T-helper 2 cell treated with Interferon-gamma antibody and Interleukin-4, amounts not matched to agents 100 ng/mL and 5 ng/mL, for 36 hours (primary cell): ENCODE measurements around the gene CSF1. TPM values are rescaled to one million over a fixed set of nuclear protein-coding genes. Genes with fewer than 3 reads are reported as not detected.

Experiments used
- intact Hi-C: fragments of 100-400 bp; cut with micrococcal nuclease; formaldehyde crosslinking; loops from one replicate; pipeline ENCODE4 v1.15.1; 2023
- total RNA-seq: library from RNA; stranded (reverse); gene quantifications from 2 replicates; pipeline ENCODE4 v1.2.3, GENCODE V29; 2022

The CSF1 gene
- total RNA-seq, 1 donor from 2014 or later: 75.0 TPM

DNA sequence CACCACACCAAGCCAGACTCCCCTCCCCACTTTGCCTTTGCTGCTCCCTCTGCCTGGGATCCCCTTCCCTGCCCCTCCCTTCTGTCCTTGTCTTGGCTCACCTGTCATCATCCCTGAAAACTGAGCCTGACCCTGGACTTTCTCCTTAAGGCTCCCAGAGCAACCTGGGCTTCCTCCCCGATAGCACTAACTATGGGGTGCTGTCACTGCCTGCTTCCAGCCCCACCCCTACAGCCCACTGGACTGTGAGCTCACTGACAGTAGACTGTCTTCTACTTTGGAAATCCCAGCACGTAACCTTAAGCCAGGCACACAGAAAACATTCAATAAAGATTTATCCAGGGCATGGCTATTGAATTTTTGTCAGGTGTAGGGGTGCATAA lies 9.5 kb upstream of the CSF1 start:
- intact Hi-C loops: no loop called here

DNA sequence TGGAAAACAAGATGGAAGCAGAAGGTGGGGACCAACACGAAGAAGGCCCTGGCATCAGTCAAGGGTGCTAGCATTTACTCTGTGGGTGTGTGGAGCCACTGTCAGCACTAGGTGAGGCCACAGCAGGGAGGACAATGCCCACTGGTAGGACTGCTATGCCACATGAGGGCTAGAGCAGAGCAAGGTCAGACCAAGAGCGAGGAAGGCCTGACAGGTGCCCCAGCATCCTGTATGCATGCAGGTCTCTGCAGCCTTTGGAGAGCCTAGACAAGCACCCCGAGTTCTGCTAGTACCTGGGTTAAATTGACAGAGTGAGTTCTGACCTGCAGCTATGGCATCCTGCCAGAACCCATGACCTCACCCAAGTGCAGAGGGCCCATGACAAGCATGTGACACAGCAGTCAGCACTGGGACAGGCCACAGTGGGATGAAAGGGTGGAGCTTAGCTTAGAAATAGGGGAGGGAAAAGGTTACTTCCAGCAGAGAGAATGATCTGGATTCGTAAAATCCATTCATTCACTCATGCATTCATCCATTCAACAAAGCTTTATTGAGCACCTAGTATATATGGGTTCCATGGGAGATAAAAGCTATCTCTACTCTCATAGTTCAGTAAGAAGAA lies 9.0 kb upstream of the CSF1 start:
- intact Hi-C loops: no loop called here

GRCh38 chr1:109902204-109902985 lies 8.3 kb upstream of the CSF1 start:
- intact Hi-C loops: no loop called here

DNA sequence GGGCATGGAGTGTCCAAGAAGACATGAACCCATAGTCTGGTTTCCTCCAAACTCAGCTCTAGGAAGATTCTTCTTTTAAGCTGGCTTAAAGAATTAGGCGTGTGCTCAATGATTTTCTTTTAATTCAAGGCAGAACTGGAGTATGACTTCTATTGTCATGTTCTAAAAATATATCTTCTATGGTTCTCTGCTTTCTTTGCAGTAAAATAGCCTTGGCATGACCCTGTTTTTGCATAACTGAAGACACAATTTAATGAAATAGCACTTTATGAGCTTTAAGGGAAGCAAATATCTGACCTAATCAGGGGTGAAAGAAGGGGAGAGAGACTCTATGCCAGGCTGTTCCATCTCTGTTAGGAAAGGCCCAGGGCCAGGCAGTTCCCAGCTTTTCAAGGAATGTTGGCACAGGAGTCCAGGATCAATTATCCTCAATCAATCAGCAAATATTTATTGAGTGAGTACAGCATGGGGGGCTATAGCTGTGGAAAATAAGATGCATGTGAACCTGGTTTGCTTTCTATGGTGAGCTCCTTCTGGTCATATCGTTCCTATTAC lies 7.2 kb upstream of the CSF1 start:
- intact Hi-C loops: no loop called here

GRCh38 chr1:109904105-109904817 lies 6.4 kb upstream of the CSF1 start:
- intact Hi-C loops: no loop called here

- intact Hi-C loops: loop anchor here (5.0 kb wide), 1 partner anchor 127 kb away; the partner anchor contains the start of gene STRIP1
These were observed 5.2 kb upstream of the CSF1 start for GRCh38 chr1:109905491-109905890.

DNA sequence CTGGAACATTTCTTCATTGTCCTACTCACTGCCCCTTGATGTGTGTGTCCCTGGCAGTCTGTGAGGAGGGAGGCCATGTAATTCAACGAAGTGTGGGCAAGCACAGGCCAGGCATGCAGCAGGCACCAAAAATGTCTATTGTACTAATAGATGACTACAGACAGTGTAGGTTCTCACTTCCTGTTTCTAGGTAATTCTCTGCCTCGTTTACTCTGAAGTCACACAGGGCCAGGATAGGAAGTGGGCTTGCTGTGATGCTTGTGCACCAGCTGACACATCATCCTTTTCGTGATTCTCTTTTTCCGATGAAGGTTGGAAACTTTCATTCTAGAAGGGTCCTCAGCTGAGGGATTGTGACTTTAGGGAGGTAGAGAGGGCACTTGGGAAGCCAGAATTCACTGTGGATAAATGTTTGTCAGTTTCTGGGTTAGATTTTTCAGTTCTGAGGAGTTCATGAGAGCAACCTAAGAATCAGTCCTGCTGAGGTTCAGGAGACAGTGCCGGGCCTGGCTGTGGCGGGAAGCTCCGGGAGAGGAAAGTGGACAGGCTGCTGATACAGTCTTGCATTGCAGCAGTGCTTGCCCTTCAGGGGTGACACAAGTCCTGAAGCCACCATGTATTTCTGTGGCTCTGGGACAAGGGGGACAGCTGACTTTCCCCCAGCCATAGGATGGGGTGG lies 4.3 kb upstream of the CSF1 start:
- intact Hi-C loops: loop anchor here (1.0 to 5.0 kb wide), 4 partner anchors 79 to 126 kb away; partner anchors contain the start of genes AHCYL1 and STRIP1

DNA sequence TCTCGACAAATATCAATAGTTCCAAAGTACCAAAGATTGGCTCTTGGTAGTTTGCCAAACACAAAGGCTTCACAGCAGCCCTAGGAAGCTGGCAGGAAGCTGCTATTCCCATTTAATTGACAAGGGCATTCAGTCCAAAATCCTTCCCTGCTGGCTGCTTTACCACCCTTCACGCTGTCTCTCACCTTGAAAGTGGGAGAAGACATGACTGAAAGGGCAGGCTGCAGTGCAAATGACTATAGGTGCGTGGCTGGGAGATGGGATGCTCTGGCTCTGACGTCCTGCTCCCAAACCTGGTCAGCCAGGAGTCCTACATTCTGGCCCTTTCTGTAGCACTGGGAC lies 3.8 kb upstream of the CSF1 start:
- intact Hi-C loops: loop anchor here (1.0 to 5.0 kb wide), 4 partner anchors 78 to 125 kb away; partner anchors contain the start of genes AHCYL1 and STRIP1

- intact Hi-C loops: loop anchor here (2.0 to 5.0 kb wide), 2 partner anchors 78 to 125 kb away; partner anchors contain the start of genes AHCYL1 and STRIP1
These were observed 3.4 kb upstream of the CSF1 start for GRCh38 chr1:109907190-109907774.

GRCh38 chr1:109908836-109909235 lies 1.8 kb upstream of the CSF1 start:
- intact Hi-C loops: loop anchor here (5.0 kb wide), 1 partner anchor 123 kb away; the partner anchor contains the start of gene STRIP1

DNA sequence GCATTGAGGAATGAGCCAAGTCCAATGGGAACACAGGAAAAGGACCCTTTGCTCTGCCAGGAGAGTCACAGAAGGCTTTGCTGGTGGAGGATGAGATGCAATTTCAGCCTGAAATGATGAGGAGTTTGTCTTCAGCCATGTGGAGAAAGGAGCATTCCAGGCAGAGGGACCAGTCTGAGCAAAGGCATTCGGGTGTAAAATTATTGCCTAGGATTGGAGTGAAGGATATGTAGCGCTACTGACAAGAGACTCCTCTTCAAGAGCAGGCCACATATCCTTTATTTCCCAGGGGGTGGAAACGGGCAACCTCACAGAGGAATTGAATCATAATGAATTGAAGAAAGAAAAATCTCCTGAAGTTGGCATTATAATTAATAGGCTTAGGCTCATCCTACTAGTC lies 1.1 kb upstream of the CSF1 start:
- intact Hi-C loops: loop anchor here (5.0 kb wide), 1 partner anchor 123 kb away; the partner anchor contains the start of gene STRIP1

DNA sequence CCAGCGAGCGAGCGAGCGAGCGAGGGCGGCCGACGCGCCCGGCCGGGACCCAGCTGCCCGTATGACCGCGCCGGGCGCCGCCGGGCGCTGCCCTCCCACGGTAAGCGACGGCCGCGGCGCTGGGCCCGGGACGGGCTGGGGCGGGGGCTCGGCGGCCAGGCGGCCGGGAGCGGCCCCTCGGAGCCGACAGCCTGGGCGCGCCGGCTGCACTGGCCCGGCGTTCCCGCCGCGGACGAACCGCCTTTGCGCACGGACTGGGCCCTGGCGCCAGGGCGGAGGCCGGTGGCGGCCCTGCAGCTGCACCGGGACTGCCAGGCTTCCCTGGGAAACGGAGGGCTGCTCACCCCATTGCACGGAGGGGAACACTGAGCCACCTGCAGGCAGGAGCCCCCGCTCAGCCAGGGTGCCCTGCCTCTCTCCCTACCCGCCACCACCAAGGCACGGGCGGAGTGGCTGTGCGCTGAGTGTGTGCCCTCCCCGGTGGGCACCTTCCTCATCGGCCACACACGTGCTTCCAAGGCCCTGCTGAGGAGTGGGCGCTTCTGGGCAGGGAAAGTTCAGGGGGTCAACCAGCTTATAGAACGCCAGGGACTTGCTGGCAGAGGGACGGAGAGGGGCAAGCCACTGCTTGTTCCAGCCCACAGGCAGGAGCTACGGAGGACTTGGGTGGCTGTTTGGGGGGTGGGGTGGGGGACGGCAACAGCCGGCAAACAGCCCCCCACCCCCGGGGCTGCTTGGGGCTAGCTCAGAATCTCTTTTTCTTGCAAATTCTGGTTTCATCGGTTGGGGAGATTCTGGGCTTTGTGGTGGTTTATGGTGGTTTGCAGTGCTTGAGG lies 532 bp downstream of the CSF1 start:
- intact Hi-C loops: loop anchor here (1.0 to 5.0 kb wide), 3 partner anchors 121 to 364 kb away; partner anchors contain the start of gene GNAI3

DNA sequence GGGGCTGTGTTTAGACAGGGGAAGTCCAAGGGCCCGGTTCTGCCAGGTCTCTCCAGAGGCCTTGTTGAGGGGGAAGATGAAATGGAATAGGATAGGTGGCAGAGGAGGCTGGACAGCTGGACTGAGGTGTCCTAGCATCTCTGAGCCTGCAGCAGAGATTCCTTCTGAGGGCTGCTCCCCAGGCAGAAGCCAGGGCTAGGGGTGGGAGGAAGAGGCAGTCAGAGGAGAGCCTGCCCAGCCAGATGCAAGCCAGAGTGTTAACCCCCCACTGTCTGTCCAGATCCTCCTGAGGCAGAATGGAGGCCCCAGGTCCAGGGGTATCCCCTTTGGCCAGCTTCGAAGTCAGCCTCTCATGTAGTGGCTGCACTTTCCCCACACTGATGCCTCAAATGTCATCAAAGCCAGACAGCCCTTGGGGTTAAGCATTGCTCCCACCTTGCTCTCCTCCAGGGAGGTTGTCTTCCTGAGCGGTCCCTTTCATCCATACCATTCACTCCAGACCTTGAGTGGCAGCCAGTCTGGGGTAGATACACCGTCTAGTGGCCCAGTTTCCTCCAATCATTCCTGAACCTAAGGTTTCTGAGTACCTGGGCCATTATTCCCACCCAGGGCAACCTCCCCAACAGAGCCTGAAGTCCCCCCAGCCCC lies 1.7 kb downstream of the CSF1 start:
- intact Hi-C loops: loop anchor here (1.0 to 5.0 kb wide), 3 partner anchors 136 to 365 kb away; partner anchors contain the start of gene GNAI3

GRCh38 chr1:109912873-109913272 lies 2.2 kb downstream of the CSF1 start:
- intact Hi-C loops: loop anchor here (1.0 to 5.0 kb wide), 3 partner anchors 137 to 366 kb away; partner anchors contain the start of gene GNAI3

- intact Hi-C loops: loop anchor here (5.0 kb wide), 2 partner anchors 271 to 366 kb away; partner anchors contain the start of gene GNAI3
These were observed 2.8 kb downstream of the CSF1 start for GRCh38 chr1:109913360-109913879.

- intact Hi-C loops: loop anchor here (5.0 kb wide), 2 partner anchors 272 to 367 kb away; partner anchors contain the start of gene GNAI3
These were observed 4.1 kb downstream of the CSF1 start for GRCh38 chr1:109914587-109915240.

DNA sequence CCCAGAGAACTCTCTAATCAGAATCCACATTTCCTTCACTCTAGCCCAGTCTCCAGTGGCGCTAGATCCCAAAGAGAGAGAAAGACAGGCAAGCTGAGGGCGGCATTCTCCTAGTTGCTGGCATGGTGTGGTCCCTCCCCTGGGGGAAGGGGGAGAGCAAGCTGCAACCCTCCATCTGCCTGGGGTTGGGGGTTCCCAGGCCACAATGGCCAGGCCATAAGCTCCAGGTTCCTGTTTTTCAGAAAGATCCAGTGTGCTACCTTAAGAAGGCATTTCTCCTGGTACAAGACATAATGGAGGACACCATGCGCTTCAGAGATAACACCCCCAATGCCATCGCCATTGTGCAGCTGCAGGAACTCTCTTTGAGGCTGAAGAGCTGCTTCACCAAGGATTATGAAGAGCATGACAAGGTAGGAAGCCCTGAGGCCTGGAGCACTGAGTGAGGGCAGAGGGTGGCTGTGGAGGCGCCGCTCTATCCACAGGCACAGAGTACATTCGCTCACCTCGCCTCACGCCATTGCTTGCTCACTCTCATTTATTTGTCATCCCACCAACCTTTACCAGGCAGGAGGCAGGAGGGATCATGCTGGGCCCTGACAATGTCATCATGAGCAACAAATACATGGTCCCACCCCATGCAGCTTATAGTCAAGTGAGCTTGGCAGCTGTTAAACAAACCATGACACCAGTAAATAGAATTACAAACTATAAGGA lies 6.6 kb downstream of the CSF1 start:
- intact Hi-C loops: no loop called here
